Endothelial cell of umbilical vein (primary cell): Measurements from ENCODE around the gene TRPV6. TPM values are rescaled to one million over a fixed set of nuclear protein-coding genes. Genes with fewer than 3 reads are reported as not detected.

Experiments used
- BruUV-seq: library from RNA; stranded (reverse); fragments of 400-500 nt; replicated peaks from 2 replicates; lab custom pipeline; 2021; lab: Mats Ljungman, UMichigan
- CTCF ChIA-PET: fragments of 300-600, 350-600 bp; sonication (Branson Sonifier 250); formaldehyde crosslinking; loops from one replicate; lab custom pipeline; 2021; ENCODE audit warnings: antibody characterized with exemption, inconsistent platforms; lab: Charles Lee
- POLR2A ChIA-PET: fragments of 300-600, 350-600 bp; sonication (Branson Sonifier 250); formaldehyde crosslinking; loops from one replicate; lab custom pipeline; 2021; ENCODE audit warnings: antibody characterized with exemption, inconsistent platforms; lab: Charles Lee
- DNase-seq: peaks from one replicate; pipeline ENCODE4 v3.0.0-alpha.2; 2011; ENCODE audit warnings: low read depth, low spot score
- FAIRE-seq: peaks from 2 replicates; lab custom pipeline; 2011; peaks lifted over from hg19 to GRCh38; lab: Jason Lieb, UNC
- H2AFZ ChIP-seq: 2 replicates; pipeline ENCODE4 v1.6.0; 2012; ENCODE audit warnings: low read depth, low read length, control low read depth, inconsistent platforms
- H3K27ac ChIP-seq: 2 replicates; pipeline ENCODE4 v1.5.1; 2011; ENCODE audit warnings: low read depth, mild to moderate bottlenecking, control low read depth, low read length, moderate library complexity; ENCODE audit not compliant: insufficient read depth
- H3K27me3 ChIP-seq, 2 experiments: 2 replicates each; pipeline versions ENCODE4 v1.6.0 to v1.6.1; 2011; ENCODE audit warnings: low read length in 2 of 2, mixed read lengths in 1 of 2; ENCODE audit not compliant: control insufficient read depth in 2 of 2, insufficient read depth in 2 of 2
- H3K36me3 ChIP-seq, 2 experiments: 2 replicates in 1 of 2; 3 replicates in 1 of 2; pipeline ENCODE4 v1.5.1; 2011; ENCODE audit warnings: low read length in 2 of 2, mild to moderate bottlenecking in 1 of 2, moderate library complexity in 1 of 2; ENCODE audit not compliant: control insufficient read depth in 2 of 2, insufficient read depth in 2 of 2; ENCODE audit errors: extremely low read depth in 1 of 2
- H3K4me1 ChIP-seq: 3 replicates; pipeline ENCODE4 v1.5.1; 2011; ENCODE audit warnings: mild to moderate bottlenecking, low read length; ENCODE audit not compliant: control insufficient read depth, insufficient read depth; ENCODE audit errors: extremely low read depth
- H3K4me2 ChIP-seq: 2 replicates; pipeline ENCODE4 v1.6.1; 2011; ENCODE audit warnings: low read length, control low read depth, mixed read lengths; ENCODE audit not compliant: insufficient read depth
- H3K4me3 ChIP-seq, 3 experiments: fragments of 200-600 bp in 1 of 3; sonication (generic), shearing (Covaris generic) in 1 of 3; replicated peaks in 1 of 3; 2 replicates each; pipeline ENCODE4 v1.5.1; 2011 to 2016; ENCODE audit warnings: control low read depth in 3 of 3, low read length in 3 of 3, mild to moderate bottlenecking in 2 of 3, inconsistent platforms in 1 of 3, low read depth in 1 of 3, moderate library complexity in 1 of 3; ENCODE audit not compliant: insufficient read depth in 1 of 3
- H3K79me2 ChIP-seq: 2 replicates; pipeline ENCODE4 v1.6.0; 2012; ENCODE audit warnings: low read length, inconsistent platforms; ENCODE audit not compliant: control insufficient read depth, insufficient read depth
- H3K9ac ChIP-seq: replicated peaks from 2 replicates; pipeline ENCODE3; 2011; ENCODE audit warnings: low read length, control low read depth; ENCODE audit not compliant: insufficient read depth; ENCODE audit errors: extremely low read depth
- H3K9me1 ChIP-seq: replicated peaks from 3 replicates; pipeline ENCODE4 v1.6.0; 2011; ENCODE audit warnings: mild to moderate bottlenecking, low read length; ENCODE audit not compliant: control insufficient read depth, insufficient read depth; ENCODE audit errors: extremely low read depth
- H3K9me3 ChIP-seq: replicated peaks from 2 replicates; pipeline ENCODE4 v1.5.1; 2012; ENCODE audit warnings: low read length, inconsistent platforms; ENCODE audit not compliant: control insufficient read depth, insufficient read depth
- H4K20me1 ChIP-seq: replicated peaks from 2 replicates; pipeline ENCODE3; 2011; ENCODE audit warnings: mild to moderate bottlenecking, low read length; ENCODE audit not compliant: control insufficient read depth, insufficient read depth; ENCODE audit errors: extremely low read depth
- EZH2 ChIP-seq: IDR thresholded peaks from 2 replicates; pipeline ENCODE4 v1.6.1; 2012; ENCODE audit warnings: borderline replicate concordance, low read depth, mild to moderate bottlenecking, moderate library complexity, low read length, inconsistent platforms; ENCODE audit not compliant: severe bottlenecking
- FOS ChIP-seq: IDR thresholded peaks from 2 replicates; pipeline ENCODE4 v1.6.1; 2011; ENCODE audit warnings: mild to moderate bottlenecking, low read length, moderate library complexity, borderline replicate concordance; ENCODE audit not compliant: insufficient read depth
- GATA2 ChIP-seq: IDR thresholded peaks from 2 replicates; pipeline ENCODE4 v1.7.0; 2011; ENCODE audit warnings: low read depth, mild to moderate bottlenecking, moderate library complexity, mixed read lengths, low read length; ENCODE audit not compliant: insufficient read length, insufficient read depth
- JUN ChIP-seq: IDR thresholded peaks from 2 replicates; pipeline ENCODE4 v1.6.1; 2011; ENCODE audit warnings: borderline replicate concordance, low read depth; ENCODE audit not compliant: insufficient read length, insufficient read depth
- MAX ChIP-seq: IDR thresholded peaks from 2 replicates; pipeline ENCODE4 v1.6.1; 2011; ENCODE audit not compliant: insufficient read depth, insufficient read length
- MYC ChIP-seq: IDR thresholded peaks from one replicate; pipeline ENCODE4 v1.6.1; 2011; ENCODE audit warnings: mild to moderate bottlenecking, low read depth, low read length
- POLR2A ChIP-seq: IDR thresholded peaks from 2 replicates; pipeline ENCODE4 v1.6.1; 2012; ENCODE audit warnings: low read depth, mild to moderate bottlenecking, control low read depth, low read length
- POLR2AphosphoS5 ChIP-seq: IDR thresholded peaks from 2 replicates; pipeline ENCODE4 v1.6.1; 2012; ENCODE audit warnings: low read depth, mild to moderate bottlenecking, control low read depth, low read length, moderate library complexity; ENCODE audit not compliant: insufficient read depth
- dilution Hi-C: fragments of 300-500 bp; cut with MboI; formaldehyde crosslinking; loops from one replicate; pipeline ENCODE4 v1.15.0; 2019; ENCODE audit warnings: low sequenced_read_pairs; ENCODE audit not compliant: extremely low pct_ligation_motif_present
- intact Hi-C: fragments of 100-400 bp; cut with micrococcal nuclease; formaldehyde crosslinking; loops from one replicate; pipeline ENCODE4 v1.10.0; 2022
- polyA plus RNA-seq, 4 experiments: library from polyadenylated mRNA; depleted of rRNA in 3 of 4; stranded (reverse) in 3 of 4; unstranded in 1 of 4; fragments of >200 nt; gene quantifications; 2 replicates each; pipeline versions ENCODE4 v1.2.1 to v1.2.3, GENCODE V29; 2011 to 2012; ENCODE audit warnings: missing spikeins in 1 of 4
- total RNA-seq: library from RNA; stranded (reverse); gene quantifications from 2 replicates; pipeline ENCODE4 v1.2.3, GENCODE V29; 2021
- TF ChIP-seq, protein P1 (sequence below), 2 donors: IDR thresholded peaks; 1 replicate in 1 of 2; 2 replicates in 1 of 2; pipeline ENCODE4 v1.5.1; 2011; ENCODE audit warnings: low read length in 2 of 2, mild to moderate bottlenecking in 2 of 2, moderate library complexity in 2 of 2, control low read depth in 1 of 2, inconsistent platforms in 1 of 2, low read depth in 1 of 2; ENCODE audit not compliant: insufficient read depth in 1 of 2; ENCODE audit errors: extremely low read depth in 1 of 2

TRPV6 gene
- total and polyA plus RNA-seq, 2 donors (not counting 3 experiments of a cell fraction or from before 2014, with no cell fraction given) = not detected

DNA sequence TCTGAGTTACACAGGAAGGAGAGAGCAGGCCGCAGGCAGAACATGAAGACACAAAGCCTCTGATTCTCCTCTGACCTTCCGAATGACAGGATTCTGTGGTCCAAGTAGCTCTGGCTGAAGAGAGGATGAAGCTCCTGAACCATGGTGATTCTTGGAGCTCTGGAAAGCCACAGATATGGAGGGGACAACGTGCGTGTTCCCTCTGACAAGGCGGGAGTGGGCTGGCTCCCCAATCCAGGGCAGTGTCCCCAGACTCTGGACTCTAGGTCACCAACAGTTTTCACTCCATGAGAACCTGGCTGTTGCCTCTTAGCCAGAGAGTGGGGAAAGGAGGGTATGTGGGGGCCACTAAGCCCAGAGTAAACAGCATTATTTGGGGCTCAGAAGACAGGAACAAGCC, 7.4 kb upstream of the TRPV6 start:
- ChIA-PET CTCF (interaction anchor here (1.2 kb wide), 1 partner anchor 12 kb away, joined by 4 read pairs; no protein-coding TSS in a partner anchor), POLR2A (no interaction called here)
- intact Hi-C loops (no loop called here), dilution Hi-C loops (no loop called here)
- no TSS peak for BruUV-seq
- H3K9me1 ChIP-seq = no peaks in the 10 kb centered on the region
- no peak overlapping the region for H3K9ac ChIP-seq
- no peak overlapping the region for H2AFZ ChIP-seq
- no peak for TF ChIP-seq MYC
- H4K20me1 ChIP-seq = no peaks in the 10 kb centered on the region
- no peaks in the 10 kb centered on the region for H3K36me3 ChIP-seq
- no peak overlapping the region for H3K4me2 ChIP-seq
- H3K9me3 ChIP-seq = no peaks in the 10 kb centered on the region
- no peaks in the 10 kb centered on the region for H3K79me2 ChIP-seq
- H3K27ac ChIP-seq = no peak overlapping the region
- peaks cover 0 to 2% of the 10 kb centered on the region in 2 experiments for H3K27me3 ChIP-seq
- no peaks in the 10 kb centered on the region for H3K4me1 ChIP-seq
- FAIRE-seq (no peak), DNase-seq (no peak)
- H3K4me3 ChIP-seq = no peak overlapping the region

- FAIRE-seq (no peak), DNase-seq (no peak)
- intact Hi-C loops (no loop called here), dilution Hi-C loops (no loop called here)
- no peak overlapping the region for H3K27ac ChIP-seq
- no peaks in the 10 kb centered on the region for H4K20me1 ChIP-seq
- no peak overlapping the region for H3K4me2 ChIP-seq
- H3K9ac ChIP-seq = no peak overlapping the region
- no peaks in the 10 kb centered on the region for H3K36me3 ChIP-seq
- no peaks in the 10 kb centered on the region for H3K4me1 ChIP-seq
- H2AFZ ChIP-seq = no peak overlapping the region
- TF ChIP-seq GATA2 (no peak), POLR2AphosphoS5 (no peak), MYC (no peak), POLR2A (no peak), EZH2 (no peak), MAX (no peak), FOS (no peak), JUN (no peak)
- TF ChIP-seq, protein P1, sequence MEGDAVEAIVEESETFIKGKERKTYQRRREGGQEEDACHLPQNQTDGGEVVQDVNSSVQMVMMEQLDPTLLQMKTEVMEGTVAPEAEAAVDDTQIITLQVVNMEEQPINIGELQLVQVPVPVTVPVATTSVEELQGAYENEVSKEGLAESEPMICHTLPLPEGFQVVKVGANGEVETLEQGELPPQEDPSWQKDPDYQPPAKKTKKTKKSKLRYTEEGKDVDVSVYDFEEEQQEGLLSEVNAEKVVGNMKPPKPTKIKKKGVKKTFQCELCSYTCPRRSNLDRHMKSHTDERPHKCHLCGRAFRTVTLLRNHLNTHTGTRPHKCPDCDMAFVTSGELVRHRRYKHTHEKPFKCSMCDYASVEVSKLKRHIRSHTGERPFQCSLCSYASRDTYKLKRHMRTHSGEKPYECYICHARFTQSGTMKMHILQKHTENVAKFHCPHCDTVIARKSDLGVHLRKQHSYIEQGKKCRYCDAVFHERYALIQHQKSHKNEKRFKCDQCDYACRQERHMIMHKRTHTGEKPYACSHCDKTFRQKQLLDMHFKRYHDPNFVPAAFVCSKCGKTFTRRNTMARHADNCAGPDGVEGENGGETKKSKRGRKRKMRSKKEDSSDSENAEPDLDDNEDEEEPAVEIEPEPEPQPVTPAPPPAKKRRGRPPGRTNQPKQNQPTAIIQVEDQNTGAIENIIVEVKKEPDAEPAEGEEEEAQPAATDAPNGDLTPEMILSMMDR (IDR thresholded peaks at IDR 0.05; ENCODE audit: extremely low read depth in 1 of 2, insufficient read depth in 1 of 2, low read depth in 1 of 2, low read length in 2 of 2) = no peak
- H3K9me1 ChIP-seq = no peaks in the 10 kb centered on the region
- H3K4me3 ChIP-seq = no peak overlapping the region
- H3K27me3 ChIP-seq = peaks cover 0 to 2% of the 10 kb centered on the region in 2 experiments
- ChIA-PET POLR2A (no interaction called here), CTCF (no interaction called here)
- H3K79me2 ChIP-seq = no peaks in the 10 kb centered on the region
- no TSS peak for BruUV-seq
- no peaks in the 10 kb centered on the region for H3K9me3 ChIP-seq
Observed at GRCh38 chr7:142891490-142892082, 6.0 kb upstream of the TRPV6 start.
